ENCODE data around the gene PVALEF. TPM values are rescaled to one million over a fixed set of nuclear protein-coding genes. Genes with fewer than 3 reads are reported as not detected.
"Not testable (repeated sequence)": the region's sequence is repeated elsewhere in the genome, so short reads cannot be mapped to it uniquely, and the experiment has no call there.

Gene PVALEF
- total RNA-seq, 1 donor from 2014 or later: 0.20 TPM

DNA sequence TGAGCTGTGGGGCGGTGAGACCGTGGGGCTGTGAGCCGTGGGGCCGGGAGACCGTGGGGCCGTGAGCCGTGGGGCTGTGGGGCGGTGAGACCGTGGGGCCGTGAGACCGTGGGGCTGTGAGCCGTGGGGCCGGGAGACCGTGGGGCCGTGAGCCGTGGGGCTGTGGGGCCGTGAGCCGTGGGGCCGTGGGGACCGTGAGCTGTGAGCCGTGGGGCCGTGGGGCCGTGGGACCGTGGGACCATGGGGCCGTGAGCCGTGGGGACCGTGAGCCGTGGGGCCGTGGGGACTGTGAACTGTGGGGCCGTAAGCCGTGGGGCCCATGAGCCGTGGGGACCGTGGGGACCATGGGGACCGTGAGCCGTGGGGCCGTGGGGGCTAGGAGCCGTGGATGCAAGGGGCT is 24.6 kb upstream of the PVALEF start:
- no peak for DNase-seq
- ATAC-seq: no peak
- intact Hi-C loops (cut with micrococcal nuclease): no loop called here

DNA sequence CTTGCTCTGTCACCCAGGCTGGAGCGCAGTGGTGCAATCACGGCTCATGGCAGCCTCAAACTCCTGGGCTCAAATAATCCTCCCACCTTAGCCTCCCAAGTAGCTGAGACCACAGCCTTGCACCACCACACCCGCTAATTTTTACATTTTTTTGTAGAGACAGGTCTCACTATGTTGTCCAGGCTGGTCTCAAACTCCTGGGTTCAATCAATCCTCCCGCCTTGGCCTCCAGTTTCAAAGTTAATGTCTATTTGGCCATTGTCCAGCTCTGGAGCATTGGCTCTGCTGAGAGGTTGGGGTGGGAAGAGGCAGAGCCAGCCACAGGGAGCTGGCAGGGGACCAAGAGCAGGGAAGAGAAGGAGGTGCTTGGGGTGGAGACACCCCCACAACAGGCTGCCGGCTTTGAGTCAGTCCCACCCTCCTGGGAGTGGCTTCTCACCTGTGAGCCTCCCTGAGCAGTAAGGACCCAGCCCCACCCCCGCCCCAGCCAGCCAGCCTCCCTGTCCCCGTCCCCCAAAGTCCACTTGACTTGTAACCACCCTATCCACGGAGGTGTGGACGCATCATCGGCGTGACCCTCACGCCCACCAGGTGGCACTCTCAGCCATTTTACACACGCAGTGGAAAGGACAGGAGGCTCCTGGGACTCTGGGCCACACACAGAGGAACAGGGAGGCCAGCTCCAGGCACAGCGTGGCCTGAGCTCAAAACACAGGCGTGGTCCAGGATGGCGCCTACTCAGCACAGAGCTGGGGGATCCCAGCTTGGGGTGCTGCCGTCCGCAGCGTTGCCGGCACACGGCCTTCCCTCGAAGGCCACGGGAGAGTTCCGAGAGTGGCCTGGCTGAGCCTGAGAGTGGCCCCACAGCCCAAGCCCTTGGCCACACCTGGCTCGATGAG is 22.8 kb upstream of the PVALEF start:
- intact Hi-C loops (cut with micrococcal nuclease): no loop called here
- DNase-seq (peak; percentile 86), ATAC-seq (peak; percentile 95)

DNA sequence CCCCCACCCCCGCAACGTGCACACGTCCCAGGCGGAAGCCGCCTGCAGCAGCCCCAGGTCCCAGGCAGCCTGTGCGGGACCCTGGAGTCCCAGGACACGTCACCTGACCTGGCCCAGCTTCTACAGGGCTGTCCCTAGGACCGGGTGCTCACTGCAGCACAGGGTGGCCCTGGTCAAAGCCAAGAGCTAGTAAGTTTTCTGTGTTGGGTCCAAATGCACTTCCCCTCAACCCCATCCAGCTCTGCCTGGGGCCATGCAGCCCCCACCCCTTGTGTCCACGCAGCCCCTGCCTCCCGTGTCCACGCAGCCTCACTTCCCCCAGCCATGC is 22.1 kb upstream of the PVALEF start:
- peak; percentile 18 for ATAC-seq
- no peak for DNase-seq
- intact Hi-C loops (cut with micrococcal nuclease): no loop called here

DNA sequence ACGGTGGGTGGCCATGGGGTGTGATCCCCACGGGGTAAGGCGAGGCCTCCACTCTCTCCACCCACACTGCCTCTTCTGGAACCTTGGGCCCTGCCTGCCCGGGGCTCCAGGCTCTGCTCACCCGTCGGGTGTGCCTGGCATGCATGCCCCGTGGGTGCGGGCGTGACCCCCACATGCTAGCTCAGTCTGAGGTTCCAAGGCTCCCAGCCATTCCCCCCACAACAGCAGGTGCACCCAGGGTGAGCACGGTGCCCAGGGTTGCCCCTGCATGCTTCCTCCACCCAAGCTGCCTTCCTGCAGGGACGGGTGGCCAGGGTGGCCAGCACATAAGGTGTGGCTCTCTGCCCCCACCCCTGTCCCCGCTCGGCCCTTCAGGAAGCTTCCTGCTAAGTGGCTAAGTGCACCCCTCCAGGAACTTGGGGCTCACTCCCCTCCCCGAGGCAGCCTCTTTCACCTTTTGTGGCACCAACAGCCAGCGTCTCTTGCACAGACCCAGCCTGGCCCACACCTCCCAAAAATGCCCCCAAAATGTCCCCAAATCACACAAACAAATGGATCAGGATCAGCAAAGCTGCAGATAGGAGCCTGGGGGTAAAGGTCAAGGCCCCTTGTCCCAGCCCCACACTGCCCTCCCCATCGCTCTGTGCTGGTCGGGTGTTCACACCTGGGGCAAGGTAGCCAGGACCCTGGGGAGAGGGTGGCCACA is 21.4 kb upstream of the PVALEF start:
- ATAC-seq: no peak
- no peak for DNase-seq
- intact Hi-C loops (cut with micrococcal nuclease): no loop called here

DNA sequence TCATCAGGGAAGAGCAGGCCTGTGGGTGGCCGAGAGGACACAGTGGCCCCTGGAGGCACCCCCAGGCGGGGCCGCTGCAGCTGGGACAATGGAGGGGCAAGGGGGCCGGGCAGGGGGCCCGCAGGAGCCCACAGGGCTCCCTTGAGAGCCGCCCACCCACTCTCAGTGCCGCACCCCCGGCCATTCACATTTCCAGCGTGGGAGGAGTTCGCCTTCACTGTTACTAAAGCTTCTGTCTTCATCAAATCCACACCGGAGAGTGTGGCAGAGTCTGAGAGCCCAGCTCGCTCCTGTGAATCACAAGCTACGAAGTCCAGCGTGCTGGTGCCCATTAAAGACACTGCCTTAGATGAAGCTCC is 20.9 kb upstream of the PVALEF start:
- intact Hi-C loops (cut with micrococcal nuclease): no loop called here
- ATAC-seq (no peak), DNase-seq (no peak)

DNA sequence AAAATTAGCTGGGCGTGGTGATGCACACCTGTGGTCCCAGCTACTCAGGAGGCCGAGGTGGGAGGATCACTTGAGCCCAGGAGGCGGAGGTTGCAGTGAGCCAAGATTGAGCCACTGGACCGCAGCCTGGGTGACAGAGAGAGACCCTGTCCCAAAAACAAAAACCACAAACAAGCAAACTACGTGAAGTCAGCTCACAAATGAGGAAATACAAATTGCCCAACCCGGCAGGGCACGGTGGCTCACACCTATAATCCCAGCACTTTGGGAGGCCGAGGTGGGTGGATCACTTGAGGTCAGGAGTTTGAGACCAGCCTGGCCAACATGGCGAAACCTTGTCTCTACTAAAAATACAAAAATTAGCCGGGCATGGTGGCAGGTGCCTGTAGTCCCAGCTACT is 19.1 kb upstream of the PVALEF start:
- intact Hi-C loops (cut with micrococcal nuclease); ATAC-seq; DNase-seq: not testable (repeated sequence)

DNA sequence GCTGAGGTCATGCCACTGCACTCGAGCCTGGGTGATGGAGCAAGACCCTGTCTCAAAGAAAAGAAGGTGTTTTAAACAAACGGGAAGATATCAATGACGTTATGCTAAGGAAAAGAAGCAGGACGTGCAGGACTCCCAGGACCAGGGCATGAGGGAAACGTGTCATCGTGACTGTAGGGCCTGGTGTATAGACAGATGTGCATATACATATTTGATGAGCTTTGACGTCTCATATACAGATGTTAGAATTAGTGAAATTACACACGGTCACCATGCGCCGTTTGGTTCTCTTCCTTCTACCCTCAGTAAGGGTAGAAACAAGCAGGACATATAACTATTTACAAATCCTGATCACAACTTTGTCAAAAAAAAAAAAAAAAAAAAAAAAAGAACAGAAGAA is 17.6 kb upstream of the PVALEF start:
- ATAC-seq (no peak), DNase-seq (no peak)
- intact Hi-C loops (cut with micrococcal nuclease): no loop called here

DNA sequence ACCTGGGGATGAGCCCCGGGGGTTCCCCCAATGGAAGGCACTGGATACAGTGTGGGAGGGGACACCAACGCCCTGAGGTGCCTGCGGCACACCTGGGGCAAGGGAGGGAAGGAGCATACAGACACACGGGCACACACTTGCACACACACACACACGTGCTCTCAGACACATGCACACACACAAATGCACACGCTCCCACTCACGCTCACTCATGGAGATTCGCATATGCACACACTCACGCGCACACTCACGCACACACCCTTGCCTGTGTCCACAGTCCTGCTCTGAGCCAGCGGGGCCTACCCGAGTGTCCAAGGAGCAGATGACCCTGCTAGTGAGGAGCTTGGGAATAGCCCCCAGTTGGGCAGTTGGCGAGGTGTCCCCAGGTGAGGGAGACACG is 16.7 kb upstream of the PVALEF start:
- intact Hi-C loops (cut with micrococcal nuclease): no loop called here
- ATAC-seq: no peak

DNA sequence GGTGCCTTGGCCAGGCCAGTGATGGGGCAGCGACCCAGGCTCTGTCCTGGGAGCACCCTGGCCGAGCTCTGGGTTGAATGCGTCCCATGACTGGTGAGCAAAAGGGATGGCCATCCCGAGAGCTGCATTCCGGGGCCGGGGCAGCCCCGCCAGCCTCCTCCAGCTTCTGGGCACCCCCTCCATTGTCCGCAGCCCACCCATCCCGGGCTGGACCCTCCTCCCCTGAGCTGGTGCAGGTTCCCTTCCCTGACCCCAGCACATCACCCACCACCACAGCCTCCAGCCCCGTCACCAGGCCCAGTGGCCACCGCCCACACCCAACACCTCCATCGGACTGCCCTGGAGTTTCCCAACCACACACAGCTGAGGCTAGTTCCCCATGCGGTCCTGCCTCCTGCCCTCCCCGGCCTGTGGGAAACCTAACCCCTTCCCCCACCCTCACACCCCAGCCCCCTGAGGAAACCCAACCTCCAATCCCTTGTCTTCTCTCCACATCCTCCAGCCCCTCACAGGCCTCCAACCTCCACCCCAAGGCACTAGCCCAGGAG is 16.2 kb upstream of the PVALEF start:
- intact Hi-C loops (cut with micrococcal nuclease): no loop called here
- DNase-seq: no peak
- peak; percentile 28 for ATAC-seq

More for the DNA sequence above, 16.7 kb upstream of the PVALEF start:
- DNase-seq: no peak

DNA sequence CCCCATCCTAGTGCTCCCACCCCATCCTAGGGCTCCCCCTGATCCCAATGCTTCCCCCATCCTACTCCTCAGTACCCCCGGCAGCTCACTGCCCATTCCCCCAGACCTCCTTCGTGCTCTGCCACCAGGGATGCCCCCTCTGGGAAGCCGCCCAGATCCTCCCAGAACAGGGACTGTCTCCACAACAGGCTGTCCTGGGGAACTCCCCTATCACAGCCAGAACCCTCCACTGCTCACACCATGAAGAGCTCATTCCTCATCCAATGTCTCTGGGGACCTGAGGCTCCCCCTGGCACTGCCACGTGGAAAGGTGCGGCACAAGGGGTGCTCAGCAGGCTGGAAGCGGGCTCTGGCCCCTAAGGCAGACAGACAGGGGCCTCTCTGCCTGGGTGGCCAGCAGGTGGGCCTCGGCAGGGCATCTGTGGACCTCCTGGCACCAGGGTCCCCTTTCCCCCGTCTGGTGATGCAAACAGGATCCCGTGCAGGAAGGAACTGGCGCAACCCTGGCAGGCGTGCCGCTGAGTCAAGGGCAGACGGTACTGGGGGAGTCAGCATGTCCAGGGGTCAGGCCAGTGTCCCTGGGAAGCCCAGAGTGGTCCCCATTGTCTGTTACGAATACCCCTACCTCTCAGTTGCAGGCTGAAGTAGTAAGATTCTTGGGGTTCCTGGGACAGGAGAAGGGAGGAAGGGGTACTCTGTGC is 14.8 kb upstream of the PVALEF start:
- peak; percentile 55 for DNase-seq
- ATAC-seq: peak; percentile 38
- intact Hi-C loops (cut with micrococcal nuclease): no loop called here

DNA sequence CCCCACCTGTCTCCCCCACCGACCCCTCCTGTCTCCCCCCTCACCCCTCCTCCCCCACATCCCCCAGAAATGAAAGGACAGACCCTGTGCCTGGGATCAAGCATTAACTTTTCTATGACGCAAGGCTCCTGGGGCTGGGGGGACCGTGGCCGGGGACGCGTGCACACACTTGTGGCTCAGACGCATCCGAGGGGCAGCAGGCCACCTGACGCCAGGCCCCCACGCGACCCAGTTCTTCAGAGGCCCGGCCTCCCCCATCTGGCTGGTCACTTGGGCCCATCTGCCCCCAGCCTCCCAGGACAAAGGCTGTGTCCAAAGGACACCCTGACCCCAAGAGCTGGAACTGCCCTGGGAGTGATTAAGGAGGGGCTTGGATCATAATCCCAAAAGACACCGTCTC is 14.0 kb upstream of the PVALEF start:
- peak; percentile 23 for DNase-seq
- no peak for ATAC-seq
- intact Hi-C loops (cut with micrococcal nuclease): no loop called here

DNA sequence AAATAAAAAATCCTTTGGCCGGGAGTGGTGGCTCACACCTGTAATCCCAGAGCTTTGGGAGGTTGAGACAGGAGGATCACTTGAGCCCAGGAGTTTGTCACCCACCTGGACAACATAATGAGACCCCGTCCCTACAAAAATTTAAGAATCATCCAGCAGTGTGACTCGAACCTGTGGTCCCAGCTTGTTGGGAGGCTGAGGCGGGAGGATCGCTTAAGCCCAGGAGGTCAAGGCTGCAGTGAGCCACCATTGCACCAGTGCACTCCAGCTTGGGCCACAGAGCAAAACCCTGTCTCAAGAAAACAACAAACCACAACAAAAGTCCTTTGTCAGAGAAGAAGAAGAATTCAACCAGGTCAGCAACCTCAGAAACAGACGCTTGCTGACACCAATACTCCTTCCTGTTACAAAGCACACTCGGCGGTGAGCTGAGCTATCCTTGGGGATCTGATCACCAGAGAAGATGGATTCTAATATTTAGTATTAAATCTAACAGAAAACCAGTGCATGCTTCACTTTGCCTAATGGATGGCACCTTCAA is 12.9 kb upstream of the PVALEF start:
- no peak for DNase-seq
- no peak for ATAC-seq
- intact Hi-C loops (cut with micrococcal nuclease): no loop called here

DNA sequence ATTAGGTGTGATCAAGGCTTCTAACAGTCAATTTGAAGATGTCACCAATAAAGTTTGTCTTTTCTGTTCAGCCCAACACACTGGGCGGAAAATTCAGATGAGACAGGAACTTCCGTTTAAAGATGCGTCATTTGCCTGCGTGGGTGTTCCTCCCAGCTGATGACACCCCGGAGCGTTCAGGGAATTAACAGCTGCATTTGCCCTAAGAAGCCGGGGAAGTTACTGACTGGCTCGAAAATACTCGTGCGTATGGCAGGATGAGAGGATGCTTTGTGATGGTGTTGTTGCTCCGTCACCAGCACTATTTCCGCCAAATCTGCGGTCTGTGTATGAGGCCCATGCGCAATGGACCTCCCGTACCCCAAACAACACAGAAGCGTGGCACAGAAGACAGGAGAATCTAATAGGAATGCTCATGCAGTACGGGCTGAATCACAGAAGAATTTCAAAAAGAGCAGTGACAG is 11.9 kb upstream of the PVALEF start:
- intact Hi-C loops (cut with micrococcal nuclease): no loop called here
- no peak for ATAC-seq
- peak; percentile 13 for DNase-seq

DNA sequence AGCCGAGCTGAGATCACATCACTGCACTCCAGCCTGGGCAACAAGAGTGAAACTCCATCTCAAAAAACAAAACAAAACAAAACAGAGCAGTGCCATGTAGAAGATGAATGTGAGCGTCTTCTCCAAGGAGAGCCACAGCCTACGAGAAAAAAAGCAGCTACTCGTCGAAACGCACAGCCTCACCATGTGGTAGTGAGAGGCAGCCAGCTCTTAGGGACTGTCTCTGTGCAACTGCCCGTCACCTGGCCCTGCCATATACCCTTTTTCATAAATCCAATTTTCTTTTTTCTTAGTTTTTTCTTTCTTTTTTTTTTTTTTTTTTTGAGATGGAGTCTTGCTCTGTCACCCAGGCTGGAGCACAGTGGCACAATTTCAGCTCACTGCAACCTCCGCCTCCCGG is 11.3 kb upstream of the PVALEF start:
- intact Hi-C loops (cut with micrococcal nuclease); DNase-seq; ATAC-seq: not testable (repeated sequence)

DNA sequence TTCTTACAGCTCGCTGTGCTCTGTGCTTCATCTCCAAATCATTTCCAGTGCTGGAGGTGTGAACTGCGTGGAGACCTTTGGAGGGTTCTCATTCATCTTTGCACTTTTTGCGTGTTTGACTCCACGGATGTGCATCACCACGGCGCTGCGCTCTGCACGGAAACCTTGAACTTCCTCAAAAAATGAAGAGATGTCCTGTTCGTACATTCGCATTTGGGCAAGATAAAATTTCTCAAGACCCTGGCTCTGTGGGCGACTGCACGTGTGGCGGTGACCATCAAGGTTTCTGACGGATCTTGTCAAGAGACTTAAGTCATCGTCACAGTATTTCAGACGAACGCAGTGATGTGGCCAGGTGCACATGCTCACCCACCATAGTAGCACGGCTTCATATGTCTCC is 10.3 kb upstream of the PVALEF start:
- intact Hi-C loops (cut with micrococcal nuclease): no loop called here
- ATAC-seq: no peak
- peak; percentile 15 for DNase-seq

DNA sequence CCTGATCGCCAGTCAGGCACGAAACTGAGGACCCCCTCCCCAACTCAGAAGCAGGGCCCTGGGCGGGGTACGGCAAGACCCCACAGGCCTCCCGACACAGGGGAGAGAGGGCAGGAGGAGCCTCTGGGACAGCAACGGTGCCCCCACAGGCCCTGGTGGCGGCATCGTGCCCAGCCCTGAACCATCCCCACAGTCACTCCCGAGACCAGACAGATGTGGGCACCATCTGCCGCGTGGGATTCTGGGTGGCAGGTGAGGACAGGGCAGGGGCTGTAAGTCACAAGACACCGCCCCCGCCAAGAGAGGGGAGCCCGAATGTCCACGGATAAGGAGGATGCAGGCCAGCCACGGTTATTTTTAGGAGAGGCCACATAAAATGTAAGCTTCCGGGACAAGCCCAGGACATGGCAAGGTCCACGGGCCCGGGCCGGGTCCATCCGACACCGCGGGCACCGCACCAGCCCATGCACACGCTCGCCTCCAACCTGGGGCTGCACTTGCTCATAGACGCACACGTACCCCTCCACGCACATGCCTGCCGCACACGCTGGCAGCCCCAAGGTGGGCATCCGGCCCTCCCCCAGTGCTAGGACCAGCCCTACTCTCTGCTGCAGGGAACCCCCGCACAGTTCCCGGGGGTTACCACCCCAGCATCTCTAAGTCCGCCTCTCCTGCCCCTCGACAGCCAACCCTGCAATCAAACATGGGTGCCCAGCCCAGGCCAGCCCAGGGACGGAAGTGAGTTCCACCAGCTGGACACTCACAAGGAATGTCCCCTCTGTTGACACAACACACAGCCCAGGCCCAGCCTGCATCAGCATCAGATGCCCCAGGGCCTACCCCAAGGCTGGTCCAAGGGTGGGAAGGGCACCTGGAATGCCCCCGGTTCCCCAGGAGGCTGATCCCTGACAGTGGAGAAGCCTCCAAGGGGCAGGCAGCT is 8.2 kb upstream of the PVALEF start:
- no peak for DNase-seq
- intact Hi-C loops (cut with micrococcal nuclease): no loop called here
- no peak for ATAC-seq

DNA sequence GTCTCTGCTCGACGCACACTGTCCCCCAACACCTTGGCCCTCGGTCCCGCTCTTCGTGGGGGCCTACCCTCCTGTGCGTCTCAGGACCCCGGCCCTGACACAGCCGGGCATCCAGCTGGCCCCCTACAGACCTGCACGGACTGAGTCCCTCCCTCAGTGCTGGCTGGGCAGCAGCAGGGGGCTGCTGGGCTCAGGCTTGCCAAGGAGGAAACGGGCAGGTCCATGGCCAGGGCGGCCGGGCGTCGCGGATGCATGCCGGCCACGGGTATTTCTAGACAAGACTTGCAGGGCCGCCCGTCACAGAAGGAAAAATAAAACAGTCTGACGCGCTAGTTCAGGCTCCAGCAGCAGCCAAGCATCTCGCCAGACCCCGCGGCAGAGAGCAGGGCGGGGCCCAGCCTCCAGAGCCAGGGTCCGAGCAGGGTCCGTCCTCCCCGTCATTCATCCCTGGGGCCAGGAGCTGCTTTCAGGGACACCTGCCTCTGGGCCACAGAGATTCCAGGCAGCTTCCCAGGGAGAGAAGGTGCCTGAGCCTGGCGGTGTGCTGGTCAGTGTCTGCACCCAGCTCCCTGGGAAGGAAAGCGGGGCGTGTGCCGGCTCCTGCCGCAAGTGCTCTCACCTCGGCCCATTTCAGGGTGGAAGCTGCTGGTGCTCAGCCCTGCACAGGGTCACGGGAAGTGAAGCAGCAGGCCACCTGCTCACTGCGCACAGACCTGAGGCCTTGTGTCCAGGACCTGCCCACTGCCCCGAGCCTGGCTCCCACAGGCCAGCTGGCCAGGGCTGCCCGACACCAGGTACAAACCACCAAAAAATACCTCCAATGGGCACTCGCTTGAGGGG is 7.2 kb upstream of the PVALEF start:
- intact Hi-C loops (cut with micrococcal nuclease): no loop called here
- ATAC-seq (no peak), DNase-seq (peak; percentile 13)
